GM04503 (cell line): ENCODE data around the gene GNAT3.
A peak's percentile ranks its signal among the peaks of the same experiment; 100 is the strongest.

Experiments
- DNase-seq: peaks from one replicate; pipeline ENCODE4 v3.0.0-alpha.2; 2012; ENCODE audit warnings: low read depth

The GNAT3 gene

GRCh38 chr7:80511964-80512363 lies at the start of gene GNAT3:
Gene GNAT3, minus strand, starts transcription at chr7:80512064. Its CDS starts 138 bp downstream, at chr7:80511926.
- no peak for DNase-seq

GRCh38 chr7:80558116-80558515 lies 46.3 kb upstream of the GNAT3 start:
- no peak for DNase-seq

- DNase-seq = peak; percentile 49
Observed at GRCh38 chr7:80552031-80552694, 40.3 kb upstream of the GNAT3 start.

- DNase-seq = no peak
Observed at GRCh38 chr7:80550005-80550404, 38.1 kb upstream of the GNAT3 start.

- no peak for DNase-seq
Observed at GRCh38 chr7:80548840-80549530, 37.1 kb upstream of the GNAT3 start.

GRCh38 chr7:80542398-80542797 lies 30.5 kb upstream of the GNAT3 start:
- DNase-seq = peak; percentile 86

- no peak for DNase-seq
Observed at GRCh38 chr7:80540836-80541235, 29.0 kb upstream of the GNAT3 start.

- DNase-seq = no peak
Observed at GRCh38 chr7:80537091-80537490, 25.2 kb upstream of the GNAT3 start.

GRCh38 chr7:80536426-80536825 lies 24.6 kb upstream of the GNAT3 start:
- no peak for DNase-seq

- DNase-seq = no peak
Observed at GRCh38 chr7:80533287-80533686, 21.4 kb upstream of the GNAT3 start.

GRCh38 chr7:80532153-80532552 lies 20.3 kb upstream of the GNAT3 start:
- no peak for DNase-seq

GRCh38 chr7:80530136-80530535 lies 18.3 kb upstream of the GNAT3 start:
- DNase-seq = no peak

GRCh38 chr7:80529362-80529761 lies 17.5 kb upstream of the GNAT3 start:
- DNase-seq = no peak

GRCh38 chr7:80528689-80529088 lies 16.8 kb upstream of the GNAT3 start:
- DNase-seq = no peak

- no peak for DNase-seq
Observed at GRCh38 chr7:80526472-80526871, 14.6 kb upstream of the GNAT3 start.

- no peak for DNase-seq
Observed at GRCh38 chr7:80524693-80525092, 12.8 kb upstream of the GNAT3 start.

- DNase-seq = no peak
Observed at GRCh38 chr7:80521809-80522208, 9.9 kb upstream of the GNAT3 start.

GRCh38 chr7:80520199-80520598 lies 8.3 kb upstream of the GNAT3 start:
- DNase-seq = no peak

GRCh38 chr7:80517282-80517747 lies 5.5 kb upstream of the GNAT3 start:
- no peak for DNase-seq

GRCh38 chr7:80515298-80515697 lies 3.4 kb upstream of the GNAT3 start:
- DNase-seq = no peak

GRCh38 chr7:80510021-80510420 lies 1.8 kb downstream of the GNAT3 start:
- no peak for DNase-seq

- DNase-seq = no peak
Observed at GRCh38 chr7:80508440-80508839, 3.4 kb downstream of the GNAT3 start.

GRCh38 chr7:80505900-80506500 lies 5.9 kb downstream of the GNAT3 start:
- no peak for DNase-seq
